Neuronal stem cell (in vitro differentiated cells): ENCODE data around the gene BLACAT1.
"Not testable (repeated sequence)": the region's sequence is repeated elsewhere in the genome, so short reads cannot be mapped to it uniquely, and the experiment has no call there.

Source experiments
- DNase-seq: peaks from one replicate; pipeline ENCODE4 v3.0.0-alpha.2; 2013; ENCODE audit warnings: low spot score
- H2AFZ ChIP-seq: one replicate; pipeline ENCODE4 v1.6.1; 2013; ENCODE audit warnings: mild to moderate bottlenecking, low read length, inconsistent platforms
- H2AK5ac ChIP-seq: 2 replicates; pipeline ENCODE4 v1.6.1; 2013; ENCODE audit warnings: low read depth, mild to moderate bottlenecking, inconsistent platforms, low read length, moderate library complexity, mixed read lengths
- H2BK120ac ChIP-seq: 2 replicates; pipeline ENCODE4 v1.6.1; 2013; ENCODE audit warnings: low read depth, mild to moderate bottlenecking, inconsistent platforms, low read length, moderate library complexity, mixed read lengths
- H2BK12ac ChIP-seq: one replicate; pipeline ENCODE4 v1.6.1; 2013; ENCODE audit warnings: low read length, inconsistent platforms
- H2BK15ac ChIP-seq: 2 replicates; pipeline ENCODE4 v1.6.1; 2013; ENCODE audit warnings: mild to moderate bottlenecking, low read length, inconsistent platforms, mixed read lengths
- H2BK5ac ChIP-seq: one replicate; pipeline ENCODE4 v1.6.1; 2013; ENCODE audit warnings: inconsistent platforms, mild to moderate bottlenecking, low read length, moderate library complexity
- H3K14ac ChIP-seq: one replicate; pipeline ENCODE4 v1.6.1; 2013; ENCODE audit warnings: low read length, inconsistent platforms
- H3K18ac ChIP-seq: 2 replicates; pipeline ENCODE4 v1.6.1; 2013; ENCODE audit warnings: low read length, inconsistent platforms
- H3K23ac ChIP-seq: 2 replicates; pipeline ENCODE4 v1.6.1; 2013; ENCODE audit warnings: low read depth, mild to moderate bottlenecking, mixed read lengths, low read length, inconsistent platforms; ENCODE audit not compliant: poor library complexity
- H3K27ac ChIP-seq: replicated peaks from 3 replicates; pipeline ENCODE4 v1.5.1; 2013; ENCODE audit warnings: low read length, inconsistent platforms
- H3K27me3 ChIP-seq, 3 experiments: 2 replicates each; pipeline ENCODE4 v1.6.1; 2013; ENCODE audit warnings: low read length in 3 of 3, mild to moderate bottlenecking in 2 of 3, inconsistent platforms in 1 of 3, low read depth in 1 of 3, mixed read lengths in 1 of 3, moderate library complexity in 1 of 3; ENCODE audit not compliant: control insufficient read depth in 3 of 3, insufficient read depth in 3 of 3
- H3K36me3 ChIP-seq, 2 donors: replicated peaks in 1 of 2; 2 replicates each; pipeline ENCODE4 v1.6.1; 2013; ENCODE audit warnings: low read length in 2 of 2; ENCODE audit not compliant: control insufficient read depth in 2 of 2, insufficient read depth in 2 of 2
- H3K4ac ChIP-seq: 2 replicates; pipeline ENCODE4 v1.6.1; 2013; ENCODE audit warnings: inconsistent platforms, mild to moderate bottlenecking, low read length, moderate library complexity
- H3K4me1 ChIP-seq, 2 donors: 1 replicate in 1 of 2; 2 replicates in 1 of 2; pipeline ENCODE4 v1.6.1; 2013; ENCODE audit warnings: low read length in 2 of 2, low read depth in 1 of 2; ENCODE audit not compliant: control insufficient read depth in 2 of 2, insufficient read depth in 1 of 2
- H3K4me2 ChIP-seq: one replicate; pipeline ENCODE4 v1.6.1; 2013; ENCODE audit warnings: mild to moderate bottlenecking, low read length, inconsistent platforms; ENCODE audit not compliant: insufficient read depth, poor library complexity, severe bottlenecking
- H3K4me3 ChIP-seq, 2 donors: 2 replicates each; pipeline ENCODE4 v1.5.1; 2013; ENCODE audit warnings: low read length in 2 of 2, mild to moderate bottlenecking in 2 of 2, inconsistent platforms in 1 of 2, moderate library complexity in 1 of 2
- H3K79me1 ChIP-seq: one replicate; pipeline ENCODE4 v1.6.1; 2013; ENCODE audit warnings: low read depth, mild to moderate bottlenecking, inconsistent platforms, low read length, moderate library complexity
- H3K9ac ChIP-seq: one replicate; pipeline ENCODE4 v1.6.1; 2013; ENCODE audit warnings: mild to moderate bottlenecking, low read depth, low read length, inconsistent platforms; ENCODE audit not compliant: poor library complexity
- H3K9me3 ChIP-seq, 2 donors: replicated peaks in 1 of 2; 2 replicates each; pipeline versions ENCODE3 to v1.6.1; 2013; ENCODE audit warnings: low read length in 2 of 2, mild to moderate bottlenecking in 2 of 2, inconsistent platforms in 1 of 2, low read depth in 1 of 2, mixed read lengths in 1 of 2, moderate library complexity in 1 of 2; ENCODE audit not compliant: control insufficient read depth in 2 of 2, insufficient read depth in 1 of 2
- H4K8ac ChIP-seq: one replicate; pipeline ENCODE4 v1.6.1; 2013; ENCODE audit warnings: low read depth, mild to moderate bottlenecking, inconsistent platforms, low read length, moderate library complexity
- H4K91ac ChIP-seq: one replicate; pipeline ENCODE4 v1.6.1; 2013; ENCODE audit warnings: low read length, low read depth, mild to moderate bottlenecking, inconsistent platforms; ENCODE audit not compliant: poor library complexity
- whole genome bisulfite sequencing, 2 donors: extraction: QIAGEN DNeasy Blood & Tissue Kit; methylation state at CpG; one replicate each; pipeline ENCODE4 v1.1.7; 2013; ENCODE audit warnings: missing lambda C conversion rate in 2 of 2, mixed read lengths in 1 of 2; ENCODE audit not compliant: insufficient read length in 2 of 2, insufficient replicate concordance in 1 of 2; ENCODE audit errors: extremely low coverage in 2 of 2; 5-methylcytosine and 5-hydroxymethylcytosine counted together

Gene BLACAT1

GRCh38 chr1:205478985-205479384 is 23.1 kb upstream of the BLACAT1 start:
- H2BK12ac ChIP-seq, H3K27ac ChIP-seq, H4K91ac ChIP-seq, H3K79me1 ChIP-seq, H3K4me2 ChIP-seq, DNase-seq, H3K9ac ChIP-seq, H3K9me3 ChIP-seq, H2AFZ ChIP-seq, H3K14ac ChIP-seq, H2BK15ac ChIP-seq, H3K4me3 ChIP-seq, H3K4ac ChIP-seq, H2BK120ac ChIP-seq, H4K8ac ChIP-seq, H3K36me3 ChIP-seq, H3K18ac ChIP-seq, H2BK5ac ChIP-seq, H3K23ac ChIP-seq: not testable (repeated sequence)
- H2AK5ac ChIP-seq: peak overlapping the region; percentile 29
- peaks cover 0 to 32% (median 0%) of the 10 kb centered on the region in 3 experiments for H3K27me3 ChIP-seq
- no CpG with 5 or more reads among the region's 2 CpGs for WGBS, 2 donors
- peaks cover 0 to 20% of the 10 kb centered on the region in 2 donors for H3K4me1 ChIP-seq

DNA sequence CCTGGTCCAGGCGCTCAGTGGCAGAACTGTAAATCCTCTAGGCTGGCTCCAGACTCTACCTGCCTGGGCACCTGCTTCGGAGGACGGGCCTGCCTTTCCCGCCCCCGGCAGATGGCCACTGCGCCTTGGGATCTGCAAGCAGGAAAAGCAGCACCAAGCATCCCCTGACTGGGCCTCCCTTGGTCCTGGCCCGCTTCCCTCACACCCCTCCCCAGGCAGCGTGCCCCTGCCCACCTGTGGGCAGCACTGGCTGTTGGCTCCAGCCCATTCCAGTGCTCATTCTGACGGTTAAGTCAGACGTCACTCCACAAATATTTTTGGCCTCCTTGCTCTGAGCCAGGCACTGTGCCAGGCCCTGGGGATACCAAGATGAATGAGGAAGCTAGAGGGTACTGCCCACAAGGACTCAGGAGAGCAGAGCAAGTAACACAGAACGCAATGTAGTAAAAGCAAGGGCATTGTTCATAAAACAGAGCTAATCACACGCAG is 22.0 kb upstream of the BLACAT1 start:
- no peak for DNase-seq

GRCh38 chr1:205477121-205477758 is 21.4 kb upstream of the BLACAT1 start:
- Histone ChIP-seq H2BK15ac (peak overlapping the region; percentile 92), H3K79me1 (peaks cover 2% of the 10 kb centered on the region), H3K18ac (peak overlapping the region; percentile 90), H3K23ac (peak overlapping the region; percentile 86), H4K91ac (no peak overlapping the region), H3K9me3 (peaks cover 0 to 3% of the 10 kb centered on the region in 2 donors), H3K27me3 (peaks cover 0 to 20% (median 2%) of the 10 kb centered on the region in 3 experiments), H2BK12ac (peak overlapping the region; percentile 22), H2AFZ (no peak overlapping the region), H3K36me3 (peaks cover 0 to 2% of the 10 kb centered on the region in 2 donors), H3K4me3 (peak overlapping the region in 1 of 2 donors; percentile 38), H4K8ac (no peak overlapping the region), H2BK5ac (peak overlapping the region; percentile 72), H3K9ac (peak overlapping the region; percentile 65), H3K4ac (peak overlapping the region; percentile 60), H2BK120ac (no peak overlapping the region), H3K4me2 (no peak overlapping the region), H3K4me1 (peaks cover 0 to 16% of the 10 kb centered on the region in 2 donors), H3K14ac (no peak overlapping the region), H2AK5ac (peak overlapping the region; percentile 76), H3K27ac (no peak overlapping the region)
- WGBS, 2 donors: no CpG with 5 or more reads among the region's 6 CpGs
- DNase-seq: no peak

More for the DNA sequence above, 22.0 kb upstream of the BLACAT1 start:
- peaks cover 0 to 2% of the 10 kb centered on the region in 2 donors for H3K36me3 ChIP-seq
- H3K14ac ChIP-seq: no peak overlapping the region
- no peak overlapping the region for H2AFZ ChIP-seq
- no peak overlapping the region for H3K4me2 ChIP-seq
- peaks cover 0 to 3% of the 10 kb centered on the region in 2 donors for H3K9me3 ChIP-seq
- H3K4me3 ChIP-seq: no peak overlapping the region
- H4K8ac ChIP-seq: no peak overlapping the region
- peak overlapping the region; percentile 67 for H2BK12ac ChIP-seq
- no peak overlapping the region for H2BK120ac ChIP-seq
- H3K4me1 ChIP-seq: peaks cover 0 to 16% of the 10 kb centered on the region in 2 donors
- no peak overlapping the region for H3K9ac ChIP-seq
- H3K27me3 ChIP-seq: peaks cover 0 to 21% (median under 1%) of the 10 kb centered on the region in 3 experiments
- H2BK5ac ChIP-seq: peak overlapping the region; percentile 72
- no peak overlapping the region for H4K91ac ChIP-seq
- H3K27ac ChIP-seq: no peak overlapping the region
- H3K79me1 ChIP-seq: peaks cover 2% of the 10 kb centered on the region
- H2BK15ac ChIP-seq: peak overlapping the region; percentile 92
- H3K18ac ChIP-seq: peak overlapping the region; percentile 90
- H3K23ac ChIP-seq: peak overlapping the region; percentile 86
- H2AK5ac ChIP-seq: peak overlapping the region; percentile 76
- no peak overlapping the region for H3K4ac ChIP-seq
- no CpG with 5 or more reads among the region's 12 CpGs for WGBS, 2 donors

DNA sequence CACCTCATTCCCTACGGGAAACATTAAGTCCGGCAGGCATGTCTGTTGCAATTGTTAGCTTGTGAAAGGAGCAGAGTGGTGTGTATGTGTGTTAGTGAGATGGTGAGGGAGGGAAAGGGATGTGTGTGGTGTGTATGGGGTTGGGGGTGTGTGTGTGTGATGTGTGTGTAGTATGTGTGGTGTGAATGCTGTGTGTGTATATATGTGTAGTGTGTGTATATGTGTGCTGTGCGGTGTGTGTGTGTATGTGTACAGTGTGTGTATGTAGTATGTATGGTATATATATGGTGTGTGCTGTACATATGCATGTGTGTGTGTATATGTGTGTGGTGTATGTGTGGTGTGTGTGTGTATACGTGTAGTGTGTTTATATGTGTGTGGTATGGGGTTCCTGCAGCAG is 20.8 kb upstream of the BLACAT1 start:
- Histone ChIP-seq H3K27me3 (peaks cover 0 to 14% (median 2%) of the 10 kb centered on the region in 3 experiments), H2BK15ac (peak overlapping the region; percentile 44), H3K36me3 (peaks cover 0 to 2% of the 10 kb centered on the region in 2 donors), H3K4me3 (no peak overlapping the region), H3K4me1 (peaks cover 0 to 12% of the 10 kb centered on the region in 2 donors), H3K14ac (no peak overlapping the region), H3K4me2 (no peak overlapping the region), H3K23ac (no peak overlapping the region), H2BK5ac (peak overlapping the region; percentile 72), H3K18ac (peak overlapping the region; percentile 65), H2AFZ (no peak overlapping the region), H4K91ac (peak overlapping the region; percentile 69), H3K79me1 (peaks cover 2% of the 10 kb centered on the region), H3K9me3 (peaks cover 0 to 3% of the 10 kb centered on the region in 2 donors), H3K9ac (peak overlapping the region; percentile 22), H2BK120ac (no peak overlapping the region), H4K8ac (no peak overlapping the region), H3K27ac (no peak overlapping the region), H2AK5ac (no peak overlapping the region), H3K4ac (no peak overlapping the region), H2BK12ac (peak overlapping the region; percentile 53)
- DNase-seq: no peak
- 89% methylated on average over 1 of the region's 4 CpGs; no CpG with 5 or more reads in 1 of the 2 donors for WGBS, 2 donors
